Mesothelial cell of epicardium (in vitro differentiated cells): ENCODE data around the gene ACADVL. TPM values are rescaled to one million over a fixed set of nuclear protein-coding genes. Genes with fewer than 3 reads are reported as not detected.

Experiments used
- DNase-seq, 2 experiments: peaks; one replicate each; pipeline ENCODE4 v3.0.0; 2021; ENCODE audit warnings: low spot score in 2 of 2; ENCODE audit not compliant: unreplicated experiment in 2 of 2
- H3K27ac Mint-ChIP-seq: 2 replicates; pipeline ENCODE4 v1.8.0; 2021; ENCODE audit warnings: mixed read lengths
- H3K27me3 Mint-ChIP-seq: 2 replicates; pipeline ENCODE4 v1.8.0; 2021; ENCODE audit warnings: low read depth, mixed read lengths
- H3K36me3 Mint-ChIP-seq: 2 replicates; pipeline ENCODE4 v1.8.0; 2021; ENCODE audit warnings: mixed read lengths
- H3K4me1 Mint-ChIP-seq: 2 replicates; pipeline ENCODE4 v1.8.0; 2021; ENCODE audit warnings: mixed read lengths
- H3K4me3 Mint-ChIP-seq: 2 replicates; pipeline ENCODE4 v1.8.0; 2021; ENCODE audit warnings: mild to moderate bottlenecking, moderate library complexity, mixed read lengths
- H3K9me3 Mint-ChIP-seq: 2 replicates; pipeline ENCODE4 v1.8.0; 2021; ENCODE audit warnings: mixed read lengths
- CTCF ChIP-seq: fragments of 200-600 bp; sonication (generic); IDR thresholded peaks from one replicate; pipeline ENCODE4 v1.5.0; 2021; ENCODE audit warnings: antibody characterized with exemption; ENCODE audit not compliant: unreplicated experiment
- total RNA-seq: library from RNA; stranded (reverse); gene quantifications from 3 replicates; pipeline ENCODE4 v1.2.1, GENCODE V29; 2021

ACADVL gene
- total RNA-seq, 1 donor from 2014 or later, result 424 TPM

GRCh38 chr17:7176107-7176840, 43.5 kb upstream of the ACADVL start:
- Mint-ChIP-seq H3K4me3 (no peak overlapping the region), H3K27ac (no peak overlapping the region), H3K4me1 (peaks cover 9% of the 10 kb centered on the region), H3K27me3 (no peaks in the 10 kb centered on the region), H3K9me3 (no peaks in the 10 kb centered on the region), H3K36me3 (peaks cover 7% of the 10 kb centered on the region)
- no peak for TF ChIP-seq CTCF
- no peak for DNase-seq

GRCh38 chr17:7176841-7177190, 42.9 kb upstream of the ACADVL start:
- H3K4me3 Mint-ChIP-seq, result no peak overlapping the region
- H3K4me1 Mint-ChIP-seq, result peaks cover 9% of the 10 kb centered on the region
- H3K9me3 Mint-ChIP-seq, result no peaks in the 10 kb centered on the region
- peaks cover 7% of the 10 kb centered on the region for H3K36me3 Mint-ChIP-seq
- no peak for DNase-seq
- H3K27me3 Mint-ChIP-seq, result no peaks in the 10 kb centered on the region
- TF ChIP-seq CTCF, result no peak
- no peak overlapping the region for H3K27ac Mint-ChIP-seq

DNA sequence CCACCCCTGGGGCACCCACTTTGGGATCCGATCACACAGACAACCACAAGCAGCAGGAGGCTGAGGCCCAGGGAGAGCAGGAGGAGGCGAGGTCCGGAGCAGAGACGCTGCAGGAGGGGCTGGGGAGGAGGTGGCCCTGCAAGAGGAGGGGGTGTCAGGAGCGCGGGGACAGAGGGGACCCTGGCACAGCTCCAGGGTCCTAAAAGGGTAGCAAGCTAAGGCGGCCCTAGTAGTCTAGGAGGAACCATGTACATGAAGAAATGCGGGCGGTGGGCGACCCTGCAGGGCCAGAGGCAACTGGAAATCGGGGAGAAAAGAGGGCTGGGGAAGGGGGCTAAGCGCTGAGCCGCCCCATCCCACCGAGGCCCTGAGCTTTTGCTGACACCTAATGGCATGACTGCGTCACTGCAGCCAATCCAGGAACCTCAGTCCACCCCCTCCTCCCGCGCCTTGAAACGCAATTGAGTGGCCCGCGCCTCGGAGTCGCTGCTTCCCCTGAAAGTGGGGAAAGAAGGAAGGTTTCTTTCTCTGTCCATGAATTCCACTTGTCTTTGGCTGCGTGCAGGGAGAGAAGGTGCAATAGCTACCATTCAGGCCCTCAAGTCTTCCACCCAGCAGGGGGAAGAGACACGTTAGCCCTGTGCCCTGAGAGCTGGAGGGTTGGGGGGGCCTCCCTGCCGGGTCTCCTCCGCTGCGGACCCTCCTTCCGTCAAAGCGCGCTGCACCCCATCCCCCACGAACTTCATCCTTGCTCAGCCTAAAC, 42.4 kb upstream of the ACADVL start:
- Mint-ChIP-seq H3K27me3 (no peaks in the 10 kb centered on the region), H3K4me3 (no peak overlapping the region), H3K27ac (no peak overlapping the region), H3K4me1 (peaks cover 9% of the 10 kb centered on the region), H3K36me3 (peaks cover 6% of the 10 kb centered on the region), H3K9me3 (no peaks in the 10 kb centered on the region)
- DNase-seq, result peak; percentile 69 to 88
- peak; percentile 78 for TF ChIP-seq CTCF

GRCh38 chr17:7177954-7178477, 41.7 kb upstream of the ACADVL start:
- Mint-ChIP-seq H3K4me3 (no peak overlapping the region), H3K4me1 (peaks cover 9% of the 10 kb centered on the region), H3K36me3 (peaks cover 3% of the 10 kb centered on the region), H3K27ac (no peak overlapping the region), H3K27me3 (no peaks in the 10 kb centered on the region), H3K9me3 (no peaks in the 10 kb centered on the region)
- no peak for TF ChIP-seq CTCF
- peak in 1 of 2 experiments; percentile 57 for DNase-seq

DNA sequence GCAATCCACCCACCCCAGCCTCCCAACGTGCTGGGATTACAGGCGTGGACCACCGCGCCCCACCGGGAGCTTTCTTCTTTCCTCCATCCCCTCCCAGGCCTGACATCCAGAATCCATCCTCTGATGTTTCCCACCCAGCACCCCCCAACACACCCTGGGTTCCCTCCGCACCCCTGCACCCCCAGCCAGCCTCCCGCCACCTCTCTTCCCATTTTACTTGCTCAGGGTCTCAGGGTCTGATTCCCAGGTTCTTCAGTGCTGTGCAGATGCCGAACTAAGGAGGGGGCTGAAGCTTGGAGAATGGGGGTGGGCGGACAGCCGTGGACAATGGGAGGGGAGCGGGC, 40.8 kb upstream of the ACADVL start:
- no peak for TF ChIP-seq CTCF
- Mint-ChIP-seq H3K36me3 (no peaks in the 10 kb centered on the region), H3K27ac (no peak overlapping the region), H3K9me3 (no peaks in the 10 kb centered on the region), H3K27me3 (no peaks in the 10 kb centered on the region), H3K4me3 (peak overlapping the region; percentile 28), H3K4me1 (peaks cover 9% of the 10 kb centered on the region)
- DNase-seq, result no peak
